Fibroblast of skin of right quadriceps (primary cell): Measurements from ENCODE around the gene ATP6AP1.
A peak's percentile ranks its signal among the peaks of the same experiment; 100 is the strongest.
"Not testable (repeated sequence)": the region's sequence is repeated elsewhere in the genome, so short reads cannot be mapped to it uniquely, and the experiment has no call there.

Experiments used
- DNase-seq: peaks from one replicate; pipeline ENCODE4 v3.0.0-alpha.2; 2013

The ATP6AP1 gene

DNA sequence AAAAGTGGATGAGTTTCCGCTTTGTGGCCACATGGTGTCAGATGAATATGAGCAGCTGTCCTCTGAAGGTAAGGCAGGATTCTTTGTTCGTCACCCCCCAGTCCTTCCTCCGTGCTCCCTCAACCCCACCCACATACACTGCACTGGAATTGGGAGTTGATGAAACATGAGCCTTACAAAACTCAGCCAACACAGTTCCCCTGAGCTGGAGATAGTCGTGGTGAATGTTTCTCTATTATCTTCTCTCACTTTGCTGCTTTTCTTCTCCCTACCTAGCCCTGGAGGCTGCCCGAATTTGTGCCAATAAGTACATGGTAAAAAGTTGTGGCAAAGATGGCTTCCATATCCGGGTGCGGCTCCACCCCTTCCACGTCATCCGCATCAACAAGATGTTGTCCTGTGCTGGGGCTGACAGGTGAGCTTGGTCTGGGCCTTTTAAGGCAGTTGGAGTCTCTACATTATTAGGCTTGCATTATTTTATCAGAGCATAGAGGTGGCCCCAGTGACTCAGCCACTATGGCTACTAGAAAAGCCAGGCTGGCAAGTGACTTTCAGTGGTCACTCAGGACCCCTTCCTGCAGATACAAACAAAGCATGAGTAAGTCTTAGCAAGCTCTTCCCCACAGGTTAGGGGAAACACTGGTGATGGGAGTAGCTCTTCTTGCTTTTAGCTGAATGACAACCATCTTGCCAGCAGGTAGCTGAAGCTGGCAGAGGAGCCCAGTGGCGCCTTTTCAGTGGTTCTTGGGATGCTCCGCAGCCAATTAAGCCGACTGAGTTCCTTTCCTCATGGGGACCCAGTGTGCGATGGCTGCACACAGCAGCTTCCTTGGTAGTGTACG is 28.7 kb upstream of the ATP6AP1 start:
- no peak for DNase-seq

DNA sequence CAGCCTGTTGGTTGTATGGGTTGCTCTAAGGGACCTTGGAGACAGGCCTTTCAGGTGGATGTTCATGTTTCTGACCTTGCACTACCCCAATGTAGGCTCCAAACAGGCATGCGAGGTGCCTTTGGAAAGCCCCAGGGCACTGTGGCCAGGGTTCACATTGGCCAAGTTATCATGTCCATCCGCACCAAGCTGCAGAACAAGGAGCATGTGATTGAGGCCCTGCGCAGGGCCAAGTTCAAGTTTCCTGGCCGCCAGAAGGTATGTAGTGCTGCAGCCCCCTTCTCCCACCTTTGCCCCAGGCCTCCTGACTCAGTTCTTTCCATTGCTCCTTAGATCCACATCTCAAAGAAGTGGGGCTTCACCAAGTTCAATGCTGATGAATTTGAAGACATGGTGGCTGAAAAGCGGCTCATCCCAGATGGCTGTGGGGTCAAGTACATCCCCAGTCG is 28.1 kb upstream of the ATP6AP1 start:
- not testable (repeated sequence) for DNase-seq

DNA sequence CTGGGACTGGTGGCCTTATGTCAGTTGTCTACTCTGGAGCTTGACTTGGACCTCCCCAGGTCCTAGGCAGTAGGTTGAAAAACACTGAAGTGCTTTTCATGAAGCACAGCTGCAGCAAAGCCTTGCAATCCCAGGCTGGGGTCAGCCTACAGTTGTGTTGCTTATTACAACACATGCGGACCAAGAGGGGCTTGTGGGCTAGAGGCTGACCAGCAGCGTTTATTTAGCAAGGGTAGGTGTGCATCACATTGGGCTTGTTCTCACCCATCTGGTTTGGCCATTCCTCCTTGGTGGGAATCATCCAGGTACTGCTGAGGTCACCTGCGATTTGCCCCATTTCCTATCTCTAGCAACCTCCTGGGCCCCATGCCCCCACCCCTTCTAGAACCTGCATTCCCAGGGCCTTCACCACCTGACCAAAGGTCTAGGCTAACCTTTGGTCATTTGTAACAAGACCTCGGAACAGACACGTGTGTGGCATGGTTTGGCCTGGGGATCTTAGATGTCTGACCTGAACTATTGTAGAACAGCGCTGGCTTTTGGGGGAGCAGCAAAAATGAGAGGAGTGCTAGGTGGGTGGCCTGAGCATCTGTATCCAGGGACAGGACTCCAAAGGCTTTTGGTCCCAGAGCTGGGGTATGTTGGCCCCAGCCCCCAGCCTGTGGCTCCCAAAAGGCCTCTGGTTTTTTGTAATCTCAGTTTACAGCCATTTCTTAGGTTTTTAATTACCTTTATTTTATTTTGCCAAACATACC is 27.3 kb upstream of the ATP6AP1 start:
- DNase-seq = peak; percentile 38

DNA sequence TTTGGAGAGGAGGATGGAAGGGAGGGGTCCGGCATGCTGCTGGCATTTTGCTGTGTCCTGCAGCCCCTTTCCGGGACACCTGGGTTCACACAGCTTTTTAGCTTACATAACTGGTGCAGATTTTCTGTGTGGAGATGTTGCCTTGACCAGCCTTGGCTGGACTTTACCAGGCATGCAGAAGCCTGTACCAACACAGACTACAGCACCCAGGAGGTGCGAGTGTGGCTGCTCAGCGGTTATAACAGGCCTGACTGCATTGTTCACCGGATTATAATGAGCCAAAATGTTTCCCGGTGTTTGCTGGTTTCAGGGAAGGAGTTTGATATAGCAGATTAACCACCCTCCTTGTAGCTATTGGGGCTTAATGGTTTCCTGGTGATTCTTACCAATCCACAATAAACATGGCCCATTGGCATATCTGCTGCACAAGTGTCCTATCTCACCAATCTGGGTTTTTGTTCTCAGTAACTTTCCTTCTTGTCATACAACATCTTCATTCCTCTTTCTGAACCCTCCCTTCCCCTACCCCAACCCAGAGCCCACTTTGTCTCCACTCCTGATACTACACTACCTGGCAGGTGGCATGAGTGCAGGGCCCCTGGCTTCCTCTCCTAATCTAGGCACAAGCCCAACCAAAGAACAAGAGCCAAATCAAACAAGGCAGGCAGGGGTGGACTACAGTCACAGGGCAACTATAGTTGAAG is 26.4 kb upstream of the ATP6AP1 start:
- DNase-seq = peak; percentile 33

DNA sequence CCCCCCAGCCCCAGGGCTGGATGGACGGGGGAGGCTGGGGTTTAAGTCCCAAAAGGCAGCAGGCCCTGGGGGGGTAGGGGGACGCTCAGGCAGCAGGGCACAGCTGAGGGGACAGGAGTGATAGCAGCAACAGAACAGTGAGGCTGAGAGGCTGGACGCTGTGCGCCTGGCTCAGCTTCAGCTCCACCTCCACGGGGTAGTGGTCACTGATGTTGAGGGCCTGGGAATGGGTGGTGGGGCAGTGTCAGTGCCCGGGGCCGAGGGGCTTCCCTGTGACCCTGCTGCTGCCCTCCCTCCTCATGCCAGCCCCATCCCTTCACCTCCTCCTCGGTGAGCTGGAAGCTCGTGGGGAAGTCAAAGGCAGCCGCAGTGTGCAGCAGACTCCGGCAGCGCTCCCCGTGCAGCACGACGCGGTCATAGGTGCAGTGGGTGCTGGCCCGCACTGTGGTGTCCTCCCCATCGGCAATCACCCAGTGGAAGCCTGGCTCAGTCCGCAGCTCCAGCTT is 25.8 kb upstream of the ATP6AP1 start:
- no peak for DNase-seq

DNA sequence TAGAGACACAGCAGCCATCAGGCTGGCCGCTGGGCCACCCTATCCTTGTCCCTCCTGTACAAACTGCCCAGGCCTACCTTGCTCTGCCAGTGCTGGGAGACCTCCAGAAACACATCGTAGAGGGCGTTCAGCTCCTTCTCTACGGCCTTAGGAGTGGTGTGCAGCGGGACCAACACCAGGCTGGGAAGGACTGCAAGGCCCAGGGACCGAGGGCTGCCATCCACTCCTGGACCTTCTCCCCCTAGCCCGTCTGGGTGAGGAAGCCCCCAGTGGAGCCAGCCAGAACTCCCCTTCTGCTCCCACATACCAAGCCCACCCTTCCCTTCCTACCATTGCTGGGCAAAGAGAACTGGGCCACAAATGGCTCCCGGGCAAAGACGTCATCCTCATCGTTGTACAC is 25.3 kb upstream of the ATP6AP1 start:
- DNase-seq = no peak

DNA sequence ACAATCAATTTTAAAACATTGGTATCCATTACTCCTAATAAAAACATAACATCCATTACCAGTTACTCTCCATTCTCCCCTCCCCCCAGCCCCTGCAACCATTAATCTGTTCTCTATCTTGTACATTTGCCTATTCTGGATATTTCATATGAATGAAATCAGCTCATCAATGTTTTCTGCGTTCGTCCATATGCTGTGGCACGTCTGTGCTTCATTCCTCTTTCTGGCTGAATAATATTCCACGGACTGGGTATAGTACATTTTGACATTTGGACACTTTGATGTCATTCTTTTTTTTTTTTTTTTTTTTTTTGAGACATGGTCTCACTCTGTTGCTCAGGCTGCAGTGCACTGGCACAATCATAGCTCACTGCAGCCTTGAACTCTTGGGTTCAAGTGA is 24.6 kb upstream of the ATP6AP1 start:
- DNase-seq = no peak

DNA sequence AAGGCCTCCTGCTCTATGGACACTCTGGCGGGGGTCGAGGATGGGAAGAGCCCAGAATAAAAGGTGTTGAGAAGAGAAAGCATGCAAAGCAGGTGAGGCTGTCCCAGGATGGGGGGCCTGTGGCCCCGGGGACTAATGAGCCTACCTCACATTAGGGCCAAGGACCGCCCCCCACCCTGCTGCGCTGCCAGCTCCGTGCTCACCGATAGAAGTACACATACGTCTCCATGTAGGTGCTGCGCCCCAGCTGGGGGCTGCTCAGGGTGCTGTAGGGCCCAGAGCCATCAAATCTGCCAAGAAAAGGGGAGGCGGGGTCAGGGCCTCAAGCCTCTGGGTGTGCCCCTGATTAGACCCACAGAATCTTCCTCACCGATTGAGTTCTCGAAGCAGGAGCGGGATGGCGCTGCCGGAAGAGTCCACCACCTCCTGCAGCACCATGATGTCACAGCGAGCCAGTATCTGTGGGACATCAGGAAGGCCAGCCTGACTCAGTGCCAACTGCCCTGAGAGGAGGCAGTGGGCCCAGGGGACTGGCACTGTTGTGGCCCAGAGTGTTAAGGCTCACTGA is 23.8 kb upstream of the ATP6AP1 start:
- DNase-seq = no peak

DNA sequence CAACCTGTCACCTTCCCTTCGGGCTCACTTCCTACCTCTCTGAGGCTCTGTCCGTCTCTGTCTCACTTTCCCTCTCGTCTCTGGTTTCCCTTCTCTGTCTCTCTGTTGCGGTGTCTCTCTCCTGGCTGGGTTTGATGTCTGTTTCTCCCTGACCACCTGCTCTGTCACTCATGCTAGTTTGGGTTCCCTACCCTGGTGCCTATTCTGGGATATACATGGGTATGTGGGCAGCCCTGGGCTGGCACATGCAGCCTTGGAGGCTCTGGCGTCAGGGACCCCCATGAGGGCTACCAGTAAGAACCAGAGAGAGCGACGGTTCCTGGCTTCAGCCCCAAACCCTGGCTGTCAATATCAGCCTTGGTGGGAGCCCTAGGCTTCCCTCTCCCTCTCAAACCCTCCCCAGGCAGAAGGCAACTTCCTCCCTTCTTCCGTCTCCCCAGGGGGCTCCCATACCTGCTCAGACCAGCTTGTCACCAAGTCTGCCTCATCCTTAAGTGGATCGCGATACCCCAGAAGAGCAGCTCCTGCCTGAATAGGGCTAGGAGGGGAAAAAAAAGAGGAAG is 19.7 kb upstream of the ATP6AP1 start:
- DNase-seq = no peak

DNA sequence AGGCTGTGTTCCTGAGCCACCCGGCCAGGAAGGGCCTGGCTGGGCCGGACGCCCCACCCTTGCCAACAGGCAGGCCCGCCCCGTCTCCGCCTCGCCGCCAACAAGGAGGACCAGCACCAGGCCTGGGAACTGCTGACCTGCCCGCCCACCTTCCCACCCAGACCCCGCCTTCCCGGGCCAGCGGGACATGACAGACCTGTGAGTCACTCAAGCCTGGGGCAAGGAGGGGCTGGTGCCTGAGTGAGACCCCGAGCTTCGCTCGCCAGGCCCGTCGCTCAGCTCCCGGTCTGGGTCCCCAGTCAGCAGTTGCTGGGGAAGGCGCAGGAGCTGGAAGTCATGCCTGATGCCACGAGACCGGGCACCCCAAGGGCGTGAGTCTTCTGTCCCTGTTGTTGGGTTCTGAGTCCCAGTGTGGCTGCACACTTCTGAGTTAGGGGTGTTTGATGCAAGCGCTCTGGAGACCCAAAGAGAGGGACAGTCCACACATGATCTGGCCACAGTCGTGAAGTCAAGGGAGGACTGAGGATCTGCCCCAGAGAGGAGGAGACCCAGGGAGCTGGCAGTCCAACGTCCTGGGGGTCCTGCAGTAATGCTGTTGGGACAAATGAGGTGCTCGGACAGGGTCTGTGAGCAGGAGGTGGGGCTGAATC is 19.1 kb upstream of the ATP6AP1 start, which contains the start of gene DNASE1L1:
Gene DNASE1L1 (minus strand): TSS at position 33 of the 650 bp plus-strand sequence. CDS start 3,686 bp downstream, outside the sequence.
- peak; percentile 71 for DNase-seq

DNA sequence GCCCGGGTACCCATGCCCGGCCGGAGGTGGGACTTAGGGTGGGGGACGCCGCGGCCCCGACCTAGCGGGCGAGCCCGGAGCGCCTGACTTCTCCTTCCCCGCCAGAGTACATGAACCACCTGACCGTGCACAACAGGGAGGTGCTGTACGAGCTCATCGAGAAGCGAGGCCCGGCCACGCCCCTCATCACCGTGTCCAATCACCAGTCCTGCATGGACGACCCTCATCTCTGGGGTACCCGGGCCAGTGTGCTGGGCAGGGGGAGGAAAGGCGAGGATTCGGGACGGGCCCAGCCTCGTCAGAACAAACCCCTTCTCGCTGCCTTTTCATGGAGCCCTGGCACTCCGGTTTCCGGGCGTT is 16.5 kb upstream of the ATP6AP1 start:
- peak; percentile 24 for DNase-seq

DNA sequence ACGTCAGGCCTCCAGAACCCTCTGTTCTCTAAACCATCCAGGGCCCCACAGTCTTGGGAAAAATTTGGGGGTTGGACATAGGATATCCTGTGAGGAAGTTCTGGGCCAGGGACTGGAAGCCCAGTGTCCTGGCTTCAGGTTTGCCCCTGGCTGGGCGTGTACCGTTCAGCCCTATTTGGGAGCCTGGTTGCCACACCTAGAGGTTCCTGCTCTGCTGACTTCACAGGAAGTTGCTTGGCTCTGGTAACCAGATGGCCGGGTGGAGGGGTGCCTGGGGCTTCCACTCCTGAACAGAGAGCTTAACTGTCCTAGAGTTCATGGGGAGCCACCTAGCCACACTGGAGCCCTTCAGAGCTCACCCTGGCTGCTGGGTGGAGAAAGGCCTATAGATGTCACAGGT is 16.0 kb upstream of the ATP6AP1 start:
- no peak for DNase-seq

DNA sequence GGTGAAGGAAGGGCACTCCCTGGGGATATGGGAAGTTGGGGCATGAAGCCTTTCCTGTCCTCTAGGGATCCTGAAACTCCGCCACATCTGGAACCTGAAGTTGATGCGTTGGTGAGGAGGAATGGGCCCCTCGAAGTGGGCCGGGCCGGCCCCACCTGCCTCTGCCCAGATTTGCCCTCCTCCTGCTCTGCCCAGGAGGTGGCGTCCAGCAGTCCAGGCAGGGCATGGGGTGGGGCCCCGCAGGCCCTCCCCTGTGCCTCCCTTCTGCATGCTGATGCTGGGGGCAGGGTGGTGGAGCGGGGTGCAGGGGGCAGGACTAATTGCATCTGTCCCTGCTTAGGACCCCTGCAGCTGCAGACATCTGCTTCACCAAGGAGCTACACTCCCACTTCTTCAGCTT is 15.3 kb upstream of the ATP6AP1 start:
- DNase-seq = no peak

DNA sequence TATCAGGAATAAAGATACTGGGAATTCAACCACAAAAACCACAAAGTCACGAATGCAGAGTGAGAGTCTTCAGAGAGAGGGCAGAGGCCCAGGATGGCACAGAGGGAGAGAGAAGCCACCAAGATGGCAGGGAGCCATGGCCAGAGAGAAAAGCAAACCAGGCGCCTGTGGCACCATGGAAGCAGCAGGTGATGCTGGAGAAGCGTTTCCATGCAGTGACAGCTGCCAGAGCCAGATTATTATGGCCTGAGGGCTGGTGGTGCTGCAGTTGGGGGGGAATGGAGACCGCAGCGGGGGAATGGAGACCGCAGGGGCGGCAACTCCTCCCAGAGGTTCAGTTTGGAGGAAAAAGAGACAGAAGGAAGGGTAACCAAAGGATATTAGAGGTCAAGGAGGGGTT is 11.3 kb upstream of the ATP6AP1 start:
- DNase-seq = no peak

DNA sequence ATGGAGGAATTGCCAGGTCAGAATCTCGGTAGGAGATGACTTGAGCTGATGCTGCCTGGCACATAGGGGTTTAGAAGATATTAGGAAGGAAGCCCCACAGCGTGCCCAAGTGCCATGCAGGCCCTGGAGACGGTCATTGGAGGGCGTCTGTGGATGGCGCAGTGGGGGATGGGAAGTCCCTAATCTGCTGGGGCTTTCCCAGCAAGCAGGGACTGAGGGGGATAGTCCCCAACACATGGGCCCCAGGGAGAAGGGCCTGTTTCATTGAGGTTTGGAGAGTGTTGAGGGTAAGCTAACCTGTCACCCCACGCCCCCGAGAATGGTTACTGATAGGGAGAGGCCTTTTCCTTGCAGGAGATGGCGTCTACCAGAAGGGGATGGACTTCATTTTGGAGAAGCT is 9.3 kb upstream of the ATP6AP1 start:
- no peak for DNase-seq

DNA sequence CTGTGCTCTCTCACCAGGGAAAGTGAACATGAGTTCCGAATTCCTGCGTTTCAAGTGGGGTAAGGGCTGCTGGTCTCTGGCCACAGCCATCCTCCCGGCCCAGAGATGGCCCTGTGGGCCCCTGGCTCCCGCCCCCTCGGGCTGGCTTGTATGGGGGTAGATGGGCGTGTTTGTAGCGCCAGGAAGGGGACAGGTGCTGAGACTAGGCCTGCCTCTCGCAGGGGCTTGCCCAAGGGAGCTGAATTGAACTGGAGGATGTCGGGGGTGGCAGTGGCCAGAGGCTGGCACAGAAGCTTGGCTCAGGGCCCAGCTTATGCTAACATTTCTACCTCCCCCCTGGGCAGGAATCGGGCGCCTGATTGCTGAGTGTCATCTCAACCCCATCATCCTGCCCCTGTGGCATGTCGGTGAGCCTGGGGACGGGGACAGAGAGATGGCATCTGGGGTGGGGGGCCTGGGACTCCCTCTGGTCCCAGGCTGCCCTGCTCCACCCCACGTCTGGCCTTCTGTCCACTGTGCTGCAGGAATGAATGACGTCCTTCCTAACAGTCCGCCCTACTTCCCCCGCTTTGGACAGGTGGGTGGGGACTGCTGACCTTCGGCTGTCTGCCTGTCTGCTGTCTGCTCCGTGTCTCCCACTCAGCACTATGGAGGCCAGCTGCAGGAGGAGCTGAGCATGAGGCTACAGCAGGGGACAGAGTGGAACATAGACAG is 8.6 kb upstream of the ATP6AP1 start:
- DNase-seq = no peak

DNA sequence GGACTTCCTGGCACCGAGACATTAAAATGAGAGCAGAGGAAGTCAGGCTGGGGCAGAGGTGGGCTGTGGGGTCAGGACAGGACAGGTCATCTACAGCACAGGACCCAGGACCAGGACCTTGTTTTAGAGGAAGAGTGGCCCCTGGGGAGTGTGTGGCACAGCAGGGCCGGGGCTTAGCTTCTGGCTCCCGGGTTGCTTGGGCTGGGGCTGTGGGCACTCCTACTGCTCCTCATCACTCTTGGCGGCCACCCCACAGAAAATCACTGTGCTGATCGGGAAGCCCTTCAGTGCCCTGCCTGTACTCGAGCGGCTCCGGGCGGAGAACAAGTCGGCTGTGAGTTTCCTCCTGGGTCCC is 8.1 kb upstream of the ATP6AP1 start:
- DNase-seq = no peak

DNA sequence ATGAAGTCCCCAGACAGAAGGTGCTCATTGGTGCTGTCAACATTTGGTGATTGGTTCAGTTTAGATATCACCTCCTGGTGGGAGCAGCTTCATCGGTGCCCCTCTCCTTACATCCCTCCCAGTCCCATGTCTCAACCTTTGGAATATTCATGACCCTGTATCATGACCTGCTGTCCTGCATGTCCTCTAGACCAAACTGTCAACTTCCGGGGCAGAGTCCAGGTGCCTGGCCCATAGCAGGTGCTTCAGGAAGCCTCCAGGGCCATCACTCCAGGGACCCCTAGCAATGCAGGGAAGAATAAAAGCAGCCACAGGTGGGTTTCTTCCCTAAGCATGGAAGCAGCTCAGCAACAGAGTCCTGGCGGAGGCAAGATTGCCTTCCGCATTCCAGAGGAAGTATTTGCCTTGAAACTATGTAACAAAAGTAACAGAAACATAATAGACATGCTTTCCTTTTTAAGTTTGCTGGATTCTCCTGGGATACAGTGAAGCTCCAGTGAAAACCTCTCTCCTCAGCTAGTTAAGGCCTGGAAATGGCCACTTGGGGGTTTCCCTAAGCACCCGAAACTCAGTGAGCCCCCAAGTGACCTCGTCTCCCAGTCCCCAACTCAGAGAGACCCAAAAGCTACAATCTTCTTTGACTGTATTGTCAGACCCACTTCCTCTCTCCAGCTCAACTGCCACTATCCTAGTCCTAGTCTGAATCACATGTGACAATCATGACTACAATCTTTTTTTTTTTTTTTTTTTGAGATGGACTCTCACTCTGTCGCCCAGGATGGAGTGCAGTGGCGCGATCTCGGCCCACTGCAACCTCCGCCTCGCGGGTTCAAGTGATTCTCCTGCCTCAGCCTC is 1.3 kb upstream of the ATP6AP1 start:
- DNase-seq = no peak

DNA sequence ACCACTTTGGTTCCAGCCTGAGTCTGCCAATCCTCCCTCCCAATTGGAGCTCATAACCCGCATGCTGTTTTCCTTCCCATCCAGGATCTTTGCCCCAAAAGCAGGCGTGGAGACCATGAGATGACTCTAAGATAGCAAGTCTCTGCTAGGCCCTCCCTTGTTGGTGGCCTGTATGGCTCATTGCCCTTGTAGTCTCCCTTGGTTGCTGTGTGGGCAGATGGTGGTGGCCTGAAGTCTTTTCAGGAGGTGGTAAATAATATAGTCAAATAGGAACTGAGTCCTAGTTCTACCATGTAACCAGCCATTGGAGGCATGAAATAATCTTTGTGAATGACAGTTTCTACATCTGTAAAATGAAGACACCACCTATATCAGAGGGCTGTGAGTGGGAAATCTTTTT is 1.2 kb downstream of the ATP6AP1 start:
- DNase-seq = no peak

DNA sequence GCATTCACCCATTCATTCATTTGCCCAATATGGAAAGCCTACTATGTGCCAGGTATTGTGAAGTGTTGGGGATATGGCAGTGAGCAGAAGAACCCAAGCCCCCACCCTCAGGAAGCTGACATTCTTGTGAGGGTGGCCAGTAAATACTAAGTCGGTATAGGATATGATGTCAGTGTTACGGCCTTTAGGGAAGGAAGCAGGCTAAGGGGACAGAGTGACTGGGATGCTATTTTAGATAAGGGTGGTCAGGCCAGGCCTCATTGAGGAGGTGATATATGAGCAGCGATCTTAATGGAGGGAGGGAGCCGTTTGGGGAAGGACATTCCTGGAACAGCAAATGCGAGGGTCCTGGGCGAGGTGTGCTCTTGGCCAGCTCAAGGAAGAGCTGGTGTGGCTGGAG is 2.0 kb downstream of the ATP6AP1 start:
- DNase-seq = no peak

DNA sequence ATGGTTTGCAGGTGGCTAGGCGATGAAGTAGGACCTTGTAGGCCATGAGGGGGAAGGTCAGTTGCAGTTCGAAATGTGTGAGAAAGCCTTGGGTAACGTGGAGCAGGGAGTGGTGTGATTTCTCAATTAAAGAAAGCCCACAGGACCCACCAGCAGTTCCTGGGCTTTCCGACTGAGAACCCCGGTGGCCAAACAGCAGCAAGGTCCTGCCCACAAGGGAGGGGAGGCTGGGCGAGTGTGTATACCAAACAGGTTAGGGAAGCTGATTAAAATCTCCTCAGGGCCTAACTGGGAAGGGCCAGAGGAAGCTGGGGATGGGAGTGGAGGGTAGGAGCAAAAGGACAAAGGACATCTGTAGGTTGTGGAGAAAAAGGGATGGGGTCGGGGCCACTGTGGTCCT is 2.4 kb downstream of the ATP6AP1 start:
- no peak for DNase-seq
